Ascending aorta (tissue), 2 donors: Measurements from ENCODE around the gene CHEK1. TPM values are rescaled to one million over a fixed set of nuclear protein-coding genes. Genes with fewer than 3 reads are reported as not detected.
A peak's percentile ranks its signal among the peaks of the same experiment; 100 is the strongest.

ENCODE experiments used
- DNase-seq, 2 donors: peaks; one replicate each; pipeline ENCODE4 v3.0.0-alpha.2; 2019; ENCODE audit warnings: low spot score in 2 of 2
- H3K27ac ChIP-seq, 2 donors: fragments of 200-600 bp; sonication (generic); one replicate each; pipeline ENCODE4 v1.5.1; 2016 to 2017; ENCODE audit warnings: mild to moderate bottlenecking in 1 of 2
- H3K27me3 ChIP-seq: fragments of 200-600 bp; sonication (generic); one replicate; pipeline ENCODE4 v1.5.1; 2017
- H3K36me3 ChIP-seq, 2 donors: fragments of 200-600 bp; sonication (generic); one replicate each; pipeline ENCODE4 v1.5.1; 2016
- H3K4me1 ChIP-seq, 2 donors: fragments of 200-600 bp; sonication (generic); one replicate each; pipeline ENCODE4 v1.5.1; 2016 to 2017; ENCODE audit warnings: mild to moderate bottlenecking in 1 of 2
- H3K4me3 ChIP-seq, 2 donors: fragments of 200-600 bp; sonication (generic); one replicate each; pipeline ENCODE4 v1.5.1; 2016 to 2017; ENCODE audit warnings: mild to moderate bottlenecking in 1 of 2
- H3K9me3 ChIP-seq, 2 donors: fragments of 200-600 bp; sonication (generic); one replicate each; pipeline ENCODE4 v1.5.1; 2016
- CTCF ChIP-seq, 3 experiments: fragments of 200-600 bp in 2 of 3; fragments of 450-650 bp in 1 of 3; sonication (generic) in 2 of 3; IDR thresholded peaks; one replicate each; pipeline ENCODE4 v1.5.1; 2016 to 2019; ENCODE audit warnings: antibody characterized with exemption in 3 of 3, mild to moderate bottlenecking in 1 of 3, moderate library complexity in 1 of 3
- intact Hi-C: fragments of 100-400 bp; cut with DNase I; formaldehyde crosslinking; loops from one replicate; pipeline ENCODE4 v1.15.1; 2023
- total RNA-seq: library from RNA; depleted of rRNA; stranded (reverse); fragments of >200 nt; gene quantifications from one replicate; pipeline ENCODE4 v1.1.0, GENCODE V29; 2016

The CHEK1 gene
- total RNA-seq, 1 donor from 2014 or later: 0.21 TPM

DNA sequence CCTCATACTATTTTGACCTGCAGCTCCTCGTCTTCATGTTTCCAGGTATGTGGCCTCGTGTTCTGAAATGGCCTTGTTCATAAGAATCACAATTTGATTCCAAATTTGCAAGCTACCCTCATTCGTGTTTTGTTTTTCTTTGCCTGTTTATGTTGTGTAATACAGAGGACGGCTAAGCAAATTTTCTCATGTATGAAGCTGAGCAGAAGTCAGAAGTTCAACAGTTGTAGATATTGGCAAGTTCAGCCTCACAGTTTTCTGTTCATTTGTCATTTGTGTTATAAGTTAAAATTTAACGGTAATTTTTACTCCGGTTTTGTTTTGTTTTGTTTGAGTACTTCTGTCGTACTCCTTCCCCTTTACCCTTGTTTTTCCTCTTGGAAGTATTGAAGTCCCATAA lies 15.4 kb upstream of the CHEK1 start:
- no peak overlapping the region for H3K27ac ChIP-seq
- TF ChIP-seq CTCF (IDR thresholded peaks at IDR 0.05): no peak
- no peaks in the 10 kb centered on the region for H3K27me3 ChIP-seq
- DNase-seq: no peak
- intact Hi-C loops: no loop called here
- H3K4me1 ChIP-seq: no peaks in the 10 kb centered on the region
- no peaks in the 10 kb centered on the region for H3K9me3 ChIP-seq
- H3K4me3 ChIP-seq: no peak overlapping the region
- peaks cover 96 to 98% of the 10 kb centered on the region in 2 donors for H3K36me3 ChIP-seq

DNA sequence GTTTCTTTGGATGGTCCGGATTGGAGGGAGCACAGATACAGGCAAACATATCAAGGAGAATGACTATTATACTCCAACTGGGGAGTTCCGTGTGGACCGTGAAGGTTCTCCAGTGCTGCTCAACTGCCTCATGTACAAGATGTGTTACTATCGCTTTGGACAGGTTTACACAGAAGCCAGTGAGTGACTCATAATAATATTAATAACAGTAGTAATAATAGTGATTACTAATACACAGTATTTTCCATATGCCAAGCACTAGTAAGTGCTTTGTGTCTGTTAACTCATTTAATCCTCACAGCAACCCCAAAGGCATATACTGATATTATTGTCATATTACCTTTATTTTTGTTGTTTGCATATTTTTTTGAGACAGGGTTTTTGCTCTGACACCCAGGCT lies 6.6 kb upstream of the CHEK1 start:
- DNase-seq: no peak
- no peak overlapping the region for H3K27ac ChIP-seq
- no peaks in the 10 kb centered on the region for H3K9me3 ChIP-seq
- H3K36me3 ChIP-seq: peaks cover 68 to 79% of the 10 kb centered on the region in 2 donors
- no peak overlapping the region for H3K4me3 ChIP-seq
- no peaks in the 10 kb centered on the region for H3K27me3 ChIP-seq
- no peak for TF ChIP-seq CTCF (IDR thresholded peaks at IDR 0.05)
- intact Hi-C loops: no loop called here
- no peaks in the 10 kb centered on the region for H3K4me1 ChIP-seq

- peak overlapping the region; percentile 2 to 52 for H3K27ac ChIP-seq
- no peaks in the 10 kb centered on the region for H3K9me3 ChIP-seq
- peaks cover 37 to 43% of the 10 kb centered on the region in 2 donors for H3K36me3 ChIP-seq
- H3K4me3 ChIP-seq: no peak overlapping the region
- H3K4me1 ChIP-seq: peaks cover 0 to 17% of the 10 kb centered on the region in 2 donors
- no peak for TF ChIP-seq CTCF (IDR thresholded peaks at IDR 0.05)
- DNase-seq: no peak
- no peaks in the 10 kb centered on the region for H3K27me3 ChIP-seq
- intact Hi-C loops: loop anchor here (5.0 to 10.0 kb wide), 3 partner anchors 440 to 667 kb away; partner anchors contain the start of genes CCDC15, CDON, FOXRED1 and SRPRA
These were observed 3.0 kb upstream of the CHEK1 start for GRCh38 chr11:125621995-125622394.

DNA sequence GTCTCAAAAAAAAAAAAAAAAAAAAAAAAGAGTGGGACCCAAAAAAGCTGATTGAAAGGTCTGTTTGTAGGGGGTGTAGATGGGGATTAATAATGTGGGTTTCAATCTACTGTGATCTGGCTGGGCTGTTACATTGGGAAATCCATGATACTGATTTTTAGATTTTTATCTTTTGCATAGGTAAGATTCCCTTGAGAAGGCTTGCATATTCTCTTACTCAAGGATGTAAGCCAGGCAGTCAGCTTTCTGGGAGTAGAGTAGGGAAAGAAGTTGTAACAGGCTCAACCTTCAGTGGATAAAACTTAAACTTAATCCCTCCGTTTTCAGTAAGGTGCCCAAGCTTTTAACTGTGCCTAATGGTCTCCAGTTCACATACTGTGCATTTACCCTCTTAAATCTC lies 1.9 kb upstream of the CHEK1 start:
- DNase-seq: no peak
- Histone ChIP-seq H3K36me3 (peaks cover 30 to 33% of the 10 kb centered on the region in 2 donors), H3K4me3 (no peak overlapping the region), H3K9me3 (no peaks in the 10 kb centered on the region), H3K27me3 (no peaks in the 10 kb centered on the region), H3K4me1 (peaks cover 0 to 17% of the 10 kb centered on the region in 2 donors), H3K27ac (no peak overlapping the region)
- intact Hi-C loops: loop anchor here (5.0 to 10.0 kb wide), 3 partner anchors 439 to 668 kb away; partner anchors contain the start of genes CCDC15, CDON, FOXRED1 and SRPRA
- no peak for TF ChIP-seq CTCF (IDR thresholded peaks at IDR 0.05)

- H3K9me3 ChIP-seq: no peaks in the 10 kb centered on the region
- no peak for TF ChIP-seq CTCF (IDR thresholded peaks at IDR 0.05)
- H3K27me3 ChIP-seq: no peaks in the 10 kb centered on the region
- DNase-seq: no peak
- intact Hi-C loops: loop anchor here (1.0 to 10.0 kb wide), 7 partner anchors 33 to 670 kb away; partner anchors contain the start of genes CCDC15, EI24, FAM118B and FEZ1
- peak overlapping the region; percentile 88 to 95 for H3K27ac ChIP-seq
- H3K4me3 ChIP-seq: peak overlapping the region; percentile 65 to 68
- peaks cover 9 to 11% of the 10 kb centered on the region in 2 donors for H3K36me3 ChIP-seq
- peaks cover 0 to 17% of the 10 kb centered on the region in 2 donors for H3K4me1 ChIP-seq
These were observed 264 bp downstream of the CHEK1 start for GRCh38 chr11:125625225-125625629.
